GM10248 (cell line): Measurements from ENCODE around the gene RIPPLY3.
"Not testable (repeated sequence)": the region's sequence is repeated elsewhere in the genome, so short reads cannot be mapped to it uniquely, and the experiment has no call there.

Experiments used
- CTCF ChIA-PET: fragments of 300-600 bp; sonication (Branson Sonifier 250); formaldehyde crosslinking; extraction: SDS; loops from one replicate; lab custom pipeline; 2021; ENCODE audit warnings: antibody characterized with exemption; lab: Yijun Ruan, JAX
- POLR2A ChIA-PET: fragments of 350-650 bp; sonication (Branson Sonifier 250); formaldehyde crosslinking; extraction: SDS; loops from one replicate; lab custom pipeline; 2020; ENCODE audit warnings: antibody characterized with exemption; lab: Yijun Ruan, JAX
- DNase-seq: peaks from one replicate; pipeline ENCODE4 v3.0.0; 2012; ENCODE audit errors: extremely low spot score
- TF ChIP-seq, protein P1 (sequence below): IDR thresholded peaks from 2 replicates; pipeline ENCODE4 v1.5.1; 2012; ENCODE audit warnings: mild to moderate bottlenecking, low read depth; ENCODE audit errors: extremely low read depth, missing control alignments, control extremely low read depth

The RIPPLY3 gene

DNA sequence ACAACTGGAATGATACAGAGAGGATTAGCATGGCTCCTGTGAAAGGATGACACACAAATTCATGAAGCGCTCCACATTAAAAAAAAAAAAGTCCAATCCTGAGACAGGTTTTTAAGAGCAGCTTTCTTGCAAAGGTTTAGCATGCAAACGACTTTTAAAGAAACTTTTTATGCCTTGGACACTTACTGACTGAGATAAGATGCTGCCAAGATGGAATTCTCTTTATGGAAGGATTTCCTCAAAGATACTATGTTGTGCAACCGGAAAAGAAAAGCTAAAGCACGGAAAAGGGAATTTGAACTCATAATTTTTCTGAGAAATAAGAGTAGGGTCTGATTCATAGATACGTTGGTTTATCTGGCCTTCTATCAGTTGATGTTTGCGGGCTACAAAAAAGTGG, 39.1 kb downstream of the RIPPLY3 start:
- CTCF ChIA-PET = interaction anchor here (0.6 kb wide), 1 partner anchor 118 kb away, joined by 3 read pairs; no protein-coding TSS in a partner anchor
- no peak for DNase-seq
- POLR2A ChIA-PET = no interaction called here
- TF ChIP-seq, protein P1, sequence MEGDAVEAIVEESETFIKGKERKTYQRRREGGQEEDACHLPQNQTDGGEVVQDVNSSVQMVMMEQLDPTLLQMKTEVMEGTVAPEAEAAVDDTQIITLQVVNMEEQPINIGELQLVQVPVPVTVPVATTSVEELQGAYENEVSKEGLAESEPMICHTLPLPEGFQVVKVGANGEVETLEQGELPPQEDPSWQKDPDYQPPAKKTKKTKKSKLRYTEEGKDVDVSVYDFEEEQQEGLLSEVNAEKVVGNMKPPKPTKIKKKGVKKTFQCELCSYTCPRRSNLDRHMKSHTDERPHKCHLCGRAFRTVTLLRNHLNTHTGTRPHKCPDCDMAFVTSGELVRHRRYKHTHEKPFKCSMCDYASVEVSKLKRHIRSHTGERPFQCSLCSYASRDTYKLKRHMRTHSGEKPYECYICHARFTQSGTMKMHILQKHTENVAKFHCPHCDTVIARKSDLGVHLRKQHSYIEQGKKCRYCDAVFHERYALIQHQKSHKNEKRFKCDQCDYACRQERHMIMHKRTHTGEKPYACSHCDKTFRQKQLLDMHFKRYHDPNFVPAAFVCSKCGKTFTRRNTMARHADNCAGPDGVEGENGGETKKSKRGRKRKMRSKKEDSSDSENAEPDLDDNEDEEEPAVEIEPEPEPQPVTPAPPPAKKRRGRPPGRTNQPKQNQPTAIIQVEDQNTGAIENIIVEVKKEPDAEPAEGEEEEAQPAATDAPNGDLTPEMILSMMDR = no peak

DNA sequence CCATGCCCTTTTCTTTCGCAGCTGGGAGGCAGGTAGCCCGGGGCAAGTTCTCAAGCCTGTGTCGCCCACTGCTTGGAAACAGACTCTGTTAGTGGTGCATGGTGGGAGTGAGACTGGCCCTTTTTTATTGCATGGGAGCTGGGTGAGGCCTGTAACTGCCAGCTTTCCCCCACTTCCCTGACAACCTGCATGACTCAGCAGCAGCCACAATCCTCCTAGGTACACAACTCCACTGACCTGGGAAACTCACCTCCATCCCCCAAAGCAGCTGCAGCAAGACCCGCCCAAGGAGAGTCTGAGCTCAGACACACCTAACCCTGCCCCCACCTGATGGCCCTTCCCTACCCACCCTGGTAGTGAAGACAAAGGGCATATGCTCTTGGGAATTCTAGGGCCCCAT, 40.6 kb downstream of the RIPPLY3 start:
- CTCF ChIA-PET = no interaction called here
- no peak for DNase-seq
- TF ChIP-seq, protein P1 = no peak
- POLR2A ChIA-PET = no interaction called here

- DNase-seq, CTCF ChIA-PET, POLR2A ChIA-PET: not testable (repeated sequence)
Measured at GRCh38 chr21:37049741-37050140, 43.2 kb downstream of the RIPPLY3 start.

DNA sequence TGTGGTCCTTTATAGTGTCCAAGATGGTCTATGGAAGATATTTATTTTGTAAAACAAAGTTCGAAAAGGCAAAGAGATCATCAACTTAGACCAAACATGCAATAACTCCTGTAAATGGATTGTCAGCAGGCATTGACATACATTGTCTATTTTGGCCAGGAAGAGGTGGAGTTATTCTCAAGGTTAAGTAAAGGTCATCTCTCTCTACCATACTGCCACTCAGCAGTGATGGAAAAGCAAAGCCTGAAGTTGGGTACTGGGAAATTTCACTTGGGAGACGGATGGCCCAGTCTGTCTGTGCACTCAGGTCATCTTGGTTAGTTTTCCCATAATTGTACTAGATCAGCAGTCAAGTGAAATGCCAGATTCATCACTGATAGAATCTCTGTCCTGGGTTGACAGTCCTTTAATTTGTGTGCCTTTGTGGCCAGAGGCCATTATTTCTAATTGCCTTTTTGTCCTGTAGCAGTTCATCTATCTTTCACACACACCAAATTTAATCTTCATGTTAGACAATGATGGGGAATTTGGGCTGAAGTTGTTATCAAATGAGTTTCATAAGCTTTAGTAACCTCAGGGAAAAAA, 48.9 kb downstream of the RIPPLY3 start:
- TF ChIP-seq, protein P1 = no peak
- no peak for DNase-seq
- POLR2A ChIA-PET = no interaction called here
- CTCF ChIA-PET = no interaction called here

DNA sequence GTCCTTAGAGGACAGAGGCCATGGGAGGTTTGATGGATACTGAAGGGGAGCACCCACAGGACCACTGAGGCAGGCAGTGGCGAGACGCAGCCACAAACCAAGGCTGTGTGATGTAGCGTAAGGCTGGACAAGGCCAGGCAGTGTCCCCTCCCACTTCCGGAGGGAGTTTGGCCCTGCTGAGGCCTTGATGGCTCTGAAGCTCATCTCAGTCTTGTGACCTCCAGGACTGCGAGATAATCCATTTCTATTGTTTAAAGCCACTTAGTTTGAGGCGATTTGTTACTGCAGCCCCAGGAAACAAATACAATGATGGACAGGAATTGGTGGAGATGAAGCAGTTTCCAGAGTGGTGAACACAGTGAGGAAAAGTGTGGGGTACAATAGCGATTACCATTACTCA, 51.1 kb downstream of the RIPPLY3 start:
- ChIA-PET CTCF (no interaction called here), POLR2A (no interaction called here)
- TF ChIP-seq, protein P1 = no peak
- DNase-seq = no peak

DNA sequence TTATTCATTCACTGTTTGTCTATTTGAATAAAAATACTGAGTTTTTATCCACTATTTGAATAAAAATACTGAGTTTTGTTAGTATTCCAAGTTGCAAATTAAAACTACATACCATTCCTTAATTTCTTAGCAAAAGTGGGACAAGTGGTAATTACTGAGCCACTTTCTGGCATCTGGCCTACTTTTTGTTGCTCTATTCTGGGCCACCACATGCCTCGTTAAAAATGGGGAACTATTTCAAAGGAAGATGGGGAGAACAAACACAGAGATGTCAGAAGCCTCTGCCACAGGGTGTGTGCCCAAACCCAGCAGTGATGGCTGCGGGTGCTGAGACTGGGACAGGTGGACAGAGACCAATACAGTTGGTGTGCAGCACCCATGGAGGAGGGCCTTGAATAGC, 51.8 kb downstream of the RIPPLY3 start:
- CTCF ChIA-PET = no interaction called here
- TF ChIP-seq, protein P1 = no peak
- POLR2A ChIA-PET = no interaction called here
- DNase-seq = no peak

GRCh38 chr21:37059181-37059580, 52.7 kb downstream of the RIPPLY3 start:
- TF ChIP-seq, protein P1 = no peak
- DNase-seq = no peak
- CTCF ChIA-PET = no interaction called here
- POLR2A ChIA-PET = no interaction called here
